HL-60/S4 (cell line): ENCODE results near the gene COL13A1.

Experiments
- in situ Hi-C: fragments of 300-500 bp; cut with MboI; formaldehyde crosslinking; loops from 2 replicates; pipeline ENCODE4 v1.14.3; 2022; ENCODE audit warnings: low sequenced_read_pairs

The COL13A1 gene

DNA sequence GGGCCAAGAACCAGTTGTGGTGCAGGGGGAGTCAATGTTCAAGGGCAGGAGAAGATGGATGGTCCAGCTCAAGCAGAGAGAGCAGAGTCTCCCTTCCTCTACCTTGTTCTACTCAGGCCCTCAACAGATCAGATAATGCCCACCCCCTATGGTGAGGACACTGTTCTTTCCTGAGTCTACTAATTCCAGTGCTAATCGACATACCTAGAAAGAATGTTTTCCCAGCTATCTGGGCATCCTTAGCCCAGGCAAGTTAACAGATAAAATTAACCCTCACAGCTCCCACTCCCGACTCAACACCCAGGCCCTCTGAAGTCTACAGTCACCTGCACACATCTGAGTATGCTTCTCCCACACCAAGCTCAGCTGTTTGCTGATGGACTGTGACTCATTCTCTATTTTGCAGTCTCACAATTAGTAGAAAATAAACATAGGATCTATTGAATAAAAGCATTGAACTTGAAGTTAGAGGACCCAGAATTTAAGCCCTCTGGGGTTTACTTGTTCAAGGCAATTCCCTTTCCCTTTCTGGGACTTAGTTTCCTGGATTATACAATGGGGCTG, 17.1 kb downstream of the COL13A1 start:
- in situ Hi-C loops, result no loop called here

DNA sequence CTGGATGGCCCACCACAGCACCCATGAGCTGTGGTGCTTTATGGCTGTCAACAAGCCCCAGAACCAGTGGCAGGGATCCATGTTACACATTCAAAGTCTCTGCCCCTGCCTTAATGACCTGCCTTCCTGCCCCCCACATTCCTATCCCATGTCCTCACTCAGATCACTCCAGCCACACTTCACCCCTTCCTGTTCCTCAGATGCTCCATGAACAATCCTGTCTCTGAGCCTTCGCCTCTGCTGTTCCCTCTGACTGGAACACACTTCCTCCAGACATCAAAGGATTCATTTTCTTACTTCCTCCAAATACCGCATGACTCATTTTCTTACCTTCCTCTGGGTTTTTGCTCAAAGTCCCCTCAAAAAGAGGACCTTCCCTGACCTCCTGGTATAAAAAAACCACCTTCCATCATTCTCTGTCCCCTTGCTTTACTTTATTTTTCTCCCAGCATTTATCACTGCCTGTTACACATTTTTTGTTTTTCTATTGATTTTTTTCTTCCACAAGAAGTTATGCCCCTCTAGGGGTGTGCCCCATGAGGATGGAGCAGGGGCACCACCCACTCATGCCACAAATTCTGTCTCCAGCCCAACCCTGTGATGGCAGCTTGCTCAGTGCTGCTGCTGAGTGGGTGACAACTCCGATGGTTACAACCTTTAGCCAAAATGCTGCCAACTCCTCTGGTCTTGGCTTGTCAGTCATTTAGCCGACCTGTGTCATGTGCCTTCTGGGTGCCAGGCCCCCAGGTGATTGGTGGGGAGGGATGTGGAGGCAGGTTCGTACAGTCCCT, 18.2 kb downstream of the COL13A1 start:
- in situ Hi-C loops, result no loop called here

DNA sequence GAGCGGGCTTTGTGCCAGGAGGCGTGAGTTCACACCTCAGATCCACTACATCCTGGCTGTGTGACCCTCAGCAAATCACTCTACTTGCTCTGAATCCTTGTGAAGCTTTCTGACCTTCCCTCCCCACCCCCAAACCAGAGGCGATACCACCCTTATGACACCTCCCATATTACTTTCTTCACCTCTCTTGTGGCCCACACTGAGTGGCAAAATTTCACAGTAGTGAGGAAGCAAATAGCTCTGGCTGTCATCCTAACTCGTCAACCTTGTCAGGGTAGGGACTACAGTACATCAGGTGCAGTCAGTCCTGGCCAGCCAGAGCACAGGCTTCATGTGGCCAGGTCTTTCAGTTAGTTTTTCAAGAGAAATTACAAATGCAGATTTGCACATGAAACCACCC, 19.1 kb downstream of the COL13A1 start:
- in situ Hi-C loops, result no loop called here

DNA sequence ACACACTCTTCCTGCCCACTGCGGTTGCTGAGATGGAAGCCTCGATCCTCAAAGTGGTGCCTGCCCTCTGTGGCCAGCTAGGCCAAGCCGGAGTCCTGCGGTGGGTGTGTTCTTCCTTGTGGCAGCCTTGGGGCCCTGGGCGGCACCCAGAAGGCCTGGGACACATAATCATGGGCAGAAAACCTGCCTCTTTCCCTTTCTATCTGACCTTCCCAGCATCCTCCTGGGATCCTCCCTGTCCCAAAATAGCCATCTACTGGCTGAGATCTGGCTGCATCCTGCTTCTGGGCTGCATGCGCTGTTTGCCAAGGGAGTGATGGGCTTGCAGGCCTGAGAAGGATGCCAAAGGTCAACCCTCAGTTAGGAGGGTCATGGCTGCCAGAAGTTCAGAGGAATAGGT, 23.9 kb downstream of the COL13A1 start:
- in situ Hi-C loops, result no loop called here

DNA sequence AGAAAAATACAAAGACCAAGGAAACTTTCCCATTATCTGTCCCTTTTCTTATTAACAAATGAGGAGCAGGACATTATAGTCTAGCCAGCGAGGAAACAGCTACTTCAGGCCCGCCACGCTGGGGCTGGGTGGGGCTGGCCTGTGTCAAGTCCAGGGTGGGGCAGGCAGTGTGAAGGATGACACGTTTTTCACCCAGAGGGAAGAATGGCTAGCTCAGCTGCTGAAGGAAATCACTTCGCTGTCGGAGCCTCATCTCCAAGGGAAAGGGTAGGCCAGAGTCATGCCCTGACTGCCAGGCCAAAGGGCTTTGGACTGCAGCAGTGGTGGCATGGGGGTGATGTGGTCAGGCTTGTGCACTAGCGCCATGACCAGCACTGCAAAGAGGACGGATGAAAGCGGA, 24.4 kb downstream of the COL13A1 start:
- in situ Hi-C loops, result no loop called here

DNA sequence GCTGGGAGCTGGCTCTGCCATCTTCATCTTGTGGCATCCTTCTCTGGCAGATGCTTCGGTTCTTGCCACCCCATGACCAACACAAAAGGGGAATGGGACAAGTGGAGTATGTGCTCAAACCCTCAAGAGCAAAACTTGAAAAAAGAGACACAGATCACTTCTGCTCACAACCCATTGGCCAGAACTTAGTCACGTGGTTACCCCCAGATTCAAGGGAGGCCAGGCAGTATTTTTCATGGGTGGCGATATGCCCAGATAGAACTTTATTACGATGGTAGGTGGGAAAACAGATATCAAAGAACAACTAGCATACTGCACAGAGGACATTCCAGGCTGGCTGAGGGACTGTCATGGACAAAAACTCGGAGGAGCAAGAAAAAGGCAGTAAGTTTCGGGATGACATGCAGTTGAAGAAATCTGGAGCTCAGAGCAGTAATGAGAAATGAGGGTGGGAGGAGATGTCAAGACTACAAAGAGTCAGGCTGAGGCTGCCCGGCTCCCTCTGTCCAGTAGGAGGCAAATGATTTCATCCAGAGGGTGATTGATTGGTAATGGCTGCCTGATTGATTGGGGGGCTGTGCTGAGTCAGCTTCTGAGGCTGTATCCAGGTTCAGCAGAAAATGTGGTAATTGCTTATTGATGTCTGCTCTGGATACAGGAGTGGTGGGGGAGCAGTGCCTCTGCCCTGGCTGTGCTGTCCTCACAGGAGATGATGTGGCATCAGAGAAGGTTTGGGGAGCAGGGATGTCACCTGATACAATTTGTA, 25.3 kb downstream of the COL13A1 start:
- in situ Hi-C loops, result no loop called here

DNA sequence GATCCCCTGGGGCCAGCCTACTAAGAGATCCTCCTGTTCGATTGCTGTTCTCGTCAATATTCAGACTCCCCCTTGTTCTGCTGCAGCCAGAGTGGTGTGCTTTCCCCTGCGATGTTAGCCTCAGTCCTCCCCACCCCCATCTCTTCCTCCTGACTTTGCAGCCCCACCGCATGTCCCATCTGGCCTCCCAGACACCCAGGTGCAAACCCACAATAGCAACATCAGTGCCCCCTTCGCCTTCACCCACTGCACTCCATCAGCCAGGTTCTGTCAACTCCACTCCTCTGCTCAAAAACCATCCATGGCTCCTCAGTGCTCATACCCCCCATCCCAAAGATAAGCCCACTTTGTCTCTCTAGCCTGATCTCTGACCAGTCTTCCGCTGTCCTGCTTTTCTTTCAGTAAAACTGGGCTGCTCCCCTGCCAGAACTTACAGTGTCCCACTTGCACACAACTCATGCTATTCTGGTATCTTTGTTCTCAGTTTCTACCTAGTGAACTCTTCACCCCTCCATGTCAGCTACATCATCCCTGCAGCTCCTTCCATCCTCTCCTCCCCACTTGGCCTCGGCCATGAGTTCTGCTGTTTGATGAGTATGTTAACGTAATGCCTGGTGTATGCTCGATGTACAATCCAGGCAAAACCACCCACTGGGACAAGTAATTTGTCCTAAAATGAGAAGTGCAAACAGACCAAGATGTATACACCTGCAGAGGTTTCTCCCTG, 26.6 kb downstream of the COL13A1 start:
- in situ Hi-C loops, result no loop called here

DNA sequence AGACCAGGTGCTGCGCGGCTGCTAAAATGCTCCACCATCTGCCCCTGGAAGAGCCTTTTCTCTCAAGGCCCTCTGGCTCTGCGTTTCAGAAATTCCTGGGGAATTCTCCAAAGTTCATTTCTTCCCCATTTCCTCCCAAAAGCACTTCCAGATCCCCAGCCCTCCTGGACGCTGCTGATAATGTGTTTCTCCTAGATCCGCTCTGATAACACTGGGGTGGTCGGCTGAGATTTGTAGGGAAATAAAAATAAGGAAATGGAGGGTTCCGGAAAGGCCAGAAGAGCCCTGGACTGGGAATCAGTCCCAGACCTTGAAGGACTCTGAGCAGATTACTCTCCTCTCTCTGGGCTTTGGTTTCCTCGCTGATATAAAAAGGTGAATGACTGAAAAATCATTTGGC, 28.1 kb downstream of the COL13A1 start:
- in situ Hi-C loops, result no loop called here

DNA sequence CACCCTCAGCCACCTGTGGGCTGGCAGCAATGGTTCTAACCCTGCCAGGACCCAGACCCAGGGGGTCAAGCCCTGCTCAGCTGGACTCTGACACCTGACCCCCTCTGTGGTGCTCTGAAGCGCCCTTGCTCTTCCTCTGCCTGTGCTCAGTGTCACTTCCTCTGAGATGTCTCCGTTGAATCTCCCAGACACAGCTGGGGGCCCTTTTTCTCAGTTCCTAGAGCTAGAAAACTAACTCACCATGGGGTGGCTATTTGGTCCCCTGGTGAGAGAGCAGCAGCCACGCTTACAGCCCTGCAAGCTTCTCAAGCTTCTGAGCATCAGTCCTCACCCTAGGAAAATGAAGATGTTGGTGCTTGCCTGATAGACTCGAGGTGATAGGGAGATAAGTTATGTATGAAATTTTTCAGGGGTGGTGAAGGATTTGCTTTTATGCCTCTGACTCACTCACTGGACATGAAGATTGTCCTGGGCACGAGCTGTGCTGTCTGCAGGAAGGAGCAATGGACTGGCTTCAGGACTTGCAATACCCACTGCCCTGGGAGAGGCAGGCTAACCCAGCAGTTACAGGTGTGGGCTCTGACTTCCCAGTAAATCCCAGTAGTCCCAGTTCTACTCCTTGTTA, 29.6 kb downstream of the COL13A1 start:
- in situ Hi-C loops, result no loop called here

DNA sequence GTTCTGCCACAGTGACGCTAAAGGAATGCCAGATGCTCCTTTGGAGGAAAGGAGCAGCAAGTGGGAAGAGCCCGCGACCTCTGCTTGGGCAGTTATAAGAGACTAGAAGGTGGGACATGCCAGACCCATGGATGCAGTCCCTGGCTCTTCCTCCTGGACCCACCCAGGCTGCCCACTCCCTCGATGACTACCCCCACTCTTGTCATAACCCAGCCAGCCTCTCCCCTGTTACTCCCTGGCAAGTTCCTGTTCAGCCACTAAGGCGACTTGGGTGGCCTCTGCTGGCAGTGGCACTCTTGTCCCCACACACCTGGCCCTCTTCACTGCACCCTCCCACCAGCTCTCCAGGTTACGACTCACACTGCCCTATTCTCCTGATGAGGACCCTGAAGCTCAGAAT, 33.5 kb downstream of the COL13A1 start:
- in situ Hi-C loops, result no loop called here

DNA sequence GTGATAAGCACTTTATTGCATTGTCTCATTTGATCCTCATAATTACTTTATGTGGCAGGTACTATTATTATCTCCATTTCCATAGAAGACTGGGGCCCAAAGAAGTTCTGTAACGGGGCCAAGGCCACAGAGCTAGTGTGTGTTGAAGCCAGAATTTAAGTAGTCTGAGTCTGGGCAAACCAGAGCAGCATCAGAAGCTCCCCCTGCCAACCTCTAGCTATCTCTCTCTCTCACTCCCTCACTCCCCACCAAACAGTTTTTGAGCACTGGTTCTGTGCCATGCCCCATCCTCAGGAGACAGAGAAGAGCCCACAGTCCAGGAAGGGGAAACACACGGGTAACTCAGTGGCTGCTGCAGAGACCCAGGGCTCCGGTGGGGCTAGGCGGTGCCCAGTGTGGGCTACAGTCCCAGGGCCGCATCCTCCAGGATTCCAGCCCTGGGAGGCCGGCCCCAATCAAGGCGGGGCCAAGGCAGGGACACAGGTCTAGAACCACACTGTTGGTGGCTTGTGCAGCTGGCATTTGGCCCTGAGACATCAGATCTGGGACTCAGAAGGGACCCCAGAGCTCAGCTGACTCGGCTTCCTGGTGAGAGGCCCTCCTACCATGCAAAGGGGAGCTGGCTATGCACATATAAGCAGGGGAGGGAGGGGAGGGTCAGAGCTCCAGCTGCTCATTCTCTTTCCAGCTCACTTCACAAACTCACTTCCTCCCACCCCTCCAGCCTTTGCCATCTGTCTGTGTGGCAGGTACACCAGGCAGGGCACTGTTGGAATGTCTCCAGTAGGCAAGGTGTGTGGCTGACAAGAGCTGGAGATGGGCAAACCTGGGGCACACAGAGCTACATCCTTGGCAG, 34.4 kb downstream of the COL13A1 start:
- in situ Hi-C loops, result no loop called here

DNA sequence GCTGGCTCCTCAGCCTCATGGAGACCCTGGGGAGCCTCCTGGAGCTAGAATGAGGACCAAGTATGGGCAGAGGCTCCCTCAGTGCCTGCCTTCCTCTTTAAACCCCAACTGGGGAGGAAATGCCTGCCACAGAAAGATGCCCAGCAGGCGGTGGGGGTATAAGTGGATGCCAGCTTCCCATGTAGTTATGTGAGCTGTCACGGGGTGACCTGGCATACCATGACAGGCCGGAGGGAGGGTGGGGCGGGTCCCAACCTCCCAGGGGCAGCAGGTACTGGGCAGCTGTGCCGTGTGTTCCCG, 35.0 kb downstream of the COL13A1 start:
- in situ Hi-C loops, result no loop called here

DNA sequence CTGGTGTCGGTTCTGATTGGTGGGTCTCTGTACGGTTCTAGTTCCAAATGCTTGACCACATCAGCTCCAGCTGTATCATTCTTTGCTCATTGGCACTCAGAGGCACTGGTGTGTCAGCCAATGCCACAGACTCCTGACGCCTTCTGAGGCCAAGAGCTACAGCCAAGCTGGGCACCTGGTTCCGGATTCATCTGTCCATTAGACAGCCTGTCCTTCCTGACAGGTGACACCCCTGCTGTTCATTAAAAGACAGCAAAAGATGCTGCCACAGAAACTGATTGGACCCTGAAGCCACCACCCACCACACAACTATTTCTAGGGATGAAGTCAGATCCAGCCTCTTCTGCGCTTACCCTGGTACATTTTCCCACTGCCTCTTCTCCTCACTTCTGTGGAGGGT, 35.6 kb downstream of the COL13A1 start:
- in situ Hi-C loops, result no loop called here

DNA sequence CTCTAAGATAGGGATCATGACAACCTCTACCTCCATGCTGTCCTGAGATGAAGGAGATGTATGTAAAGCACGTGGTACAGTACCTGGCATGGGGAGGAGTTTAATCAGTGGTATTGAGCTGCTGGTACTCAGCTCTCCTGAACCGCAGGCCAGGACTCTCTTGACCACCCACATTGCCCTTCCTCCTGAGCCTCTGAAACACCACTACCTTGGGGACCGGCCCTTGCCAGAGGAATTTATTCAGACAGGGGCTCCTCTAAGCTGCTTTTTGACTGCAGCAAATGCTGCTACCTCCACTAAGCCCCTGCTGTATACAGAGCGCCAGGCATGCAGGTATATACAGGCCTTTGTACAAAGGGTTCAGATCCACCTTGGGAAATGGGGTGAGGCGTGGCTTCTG, 36.7 kb downstream of the COL13A1 start:
- in situ Hi-C loops, result no loop called here

DNA sequence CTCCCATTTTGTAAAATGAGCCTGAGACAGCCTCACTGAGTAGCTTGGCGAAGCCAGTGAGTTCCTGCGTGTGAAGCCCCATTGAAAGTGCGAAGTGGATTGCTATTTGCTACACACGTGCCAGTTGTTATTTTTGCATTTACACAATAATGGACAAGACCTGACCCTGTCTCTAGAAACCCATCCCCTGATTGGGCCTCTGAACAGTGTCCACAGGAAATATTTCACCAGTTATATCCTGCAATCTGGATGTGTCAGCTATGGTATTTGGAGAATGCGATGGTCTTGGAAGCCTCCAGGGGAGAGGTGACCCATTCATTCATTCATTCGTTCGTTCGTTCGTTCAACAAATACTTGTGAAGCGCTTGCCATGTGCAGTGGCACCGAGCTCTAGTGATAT, 37.1 kb downstream of the COL13A1 start:
- in situ Hi-C loops, result no loop called here

DNA sequence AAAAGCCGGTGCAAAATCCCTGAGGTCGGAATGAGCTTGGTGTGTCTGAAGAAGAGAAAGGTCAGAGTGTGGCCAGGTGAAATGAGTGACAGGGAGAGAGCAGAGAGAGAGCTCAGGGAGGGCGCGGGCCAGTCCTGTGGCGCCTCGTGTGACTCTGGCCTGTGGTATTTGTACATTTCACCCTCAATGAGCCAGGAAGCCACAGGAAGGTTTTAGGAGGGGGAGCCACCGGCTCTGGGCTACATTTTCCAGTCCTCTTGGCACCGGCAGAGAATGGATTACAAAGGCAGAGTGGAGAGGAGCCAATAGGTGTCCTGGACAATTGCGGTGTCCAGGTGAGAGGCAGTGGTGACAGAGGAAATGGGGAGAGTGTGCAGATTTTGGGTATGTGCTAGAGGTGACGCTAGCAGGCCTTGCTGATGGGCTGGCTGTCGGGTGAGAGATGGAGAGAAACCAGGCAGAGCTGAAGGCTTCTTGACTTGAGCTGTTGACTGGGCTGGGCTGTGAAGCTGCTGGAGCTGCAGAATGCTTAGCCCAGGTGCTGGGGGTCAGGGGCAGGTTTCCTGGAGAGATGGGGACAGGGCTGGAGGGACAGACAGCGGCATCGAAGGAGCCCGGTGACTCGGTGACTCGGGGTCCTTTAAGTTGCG, 38.1 kb downstream of the COL13A1 start:
- in situ Hi-C loops, result no loop called here

DNA sequence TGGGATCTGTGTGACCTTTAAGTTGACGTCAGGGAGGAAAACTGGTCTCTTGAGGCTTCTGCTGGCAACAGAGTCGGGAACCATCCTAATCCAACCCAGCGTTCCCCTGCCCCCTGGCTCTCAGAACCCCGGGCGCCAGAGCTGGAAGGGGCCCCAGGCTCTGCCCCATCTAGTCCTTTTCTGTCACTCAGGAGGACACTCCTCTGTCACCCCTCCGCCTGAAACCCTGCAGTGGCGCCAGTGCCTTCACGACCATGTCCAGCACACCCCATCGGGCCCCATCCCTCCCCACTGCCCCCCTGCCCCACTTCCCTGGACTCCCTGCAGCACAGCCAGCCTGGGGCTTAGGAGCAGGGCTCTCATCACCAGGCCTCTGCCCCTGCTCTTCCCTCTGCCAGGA, 39.1 kb downstream of the COL13A1 start:
- in situ Hi-C loops, result no loop called here

DNA sequence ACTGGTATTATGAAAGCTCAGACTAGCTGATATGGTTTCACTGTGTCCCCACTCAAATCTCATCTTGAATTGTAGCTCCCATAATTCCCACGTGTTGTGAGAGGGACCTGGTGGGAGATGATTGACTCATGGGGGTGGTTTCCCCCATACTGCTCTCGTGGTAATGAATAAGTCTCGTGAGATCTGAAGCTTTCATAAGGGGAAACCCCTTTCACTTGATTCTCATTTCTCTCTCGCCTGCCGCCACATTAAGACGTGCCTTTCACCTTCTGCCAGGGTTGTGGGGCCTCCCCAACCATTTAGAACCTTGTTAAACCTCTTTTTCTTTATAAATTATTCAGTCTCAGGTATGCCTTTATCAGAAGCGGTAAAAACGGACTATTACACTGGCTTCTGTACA, 40.3 kb downstream of the COL13A1 start:
- in situ Hi-C loops, result no loop called here

DNA sequence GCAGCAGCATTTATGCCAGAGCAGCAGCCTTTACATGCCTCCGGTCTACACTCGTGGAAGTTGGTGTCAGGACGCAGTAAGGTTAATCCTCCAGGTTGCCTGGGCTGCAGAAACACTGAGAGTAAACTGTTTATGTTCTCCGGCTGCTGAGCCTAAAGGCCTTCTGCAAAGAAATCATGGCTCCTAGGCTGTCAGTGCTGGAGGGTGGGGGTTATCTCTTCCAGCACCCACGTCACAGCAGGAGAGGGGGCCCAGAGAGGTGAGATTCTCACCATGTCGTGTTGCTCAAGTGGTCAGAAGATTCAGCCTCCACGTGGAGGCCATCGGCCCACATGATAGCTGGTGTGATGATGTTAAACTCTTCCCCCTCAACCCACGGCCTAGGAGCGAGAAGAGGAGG, 41.2 kb downstream of the COL13A1 start:
- in situ Hi-C loops, result no loop called here

DNA sequence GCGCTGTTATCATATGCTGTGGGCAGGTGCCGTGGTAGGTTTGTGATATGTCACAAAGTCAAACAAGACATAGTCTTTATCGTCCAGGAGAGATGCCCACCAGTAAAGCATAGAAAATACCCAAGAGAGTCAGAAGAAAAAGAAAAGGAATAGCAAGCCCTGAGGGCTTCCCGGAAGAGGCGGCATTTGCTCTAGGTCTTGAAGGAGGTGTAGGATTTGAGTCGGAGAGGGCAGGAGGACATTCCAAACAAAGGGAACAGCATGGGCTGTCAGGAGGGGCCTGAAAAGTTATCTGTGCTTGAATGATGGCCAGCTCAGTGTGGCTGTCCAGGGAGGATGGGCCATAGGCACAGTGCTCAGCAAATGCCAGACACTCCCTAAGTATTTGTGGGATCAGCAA, 42.2 kb downstream of the COL13A1 start:
- in situ Hi-C loops, result no loop called here
